Uterus (tissue), 2 donors: Measurements from ENCODE around the gene PHF8.

Source experiments
- POLR2A ChIP-seq, 2 donors: fragments of 450-650 bp; IDR thresholded peaks; one replicate each; pipeline ENCODE4 v1.6.1; 2016; ENCODE audit warnings: antibody characterized with exemption in 2 of 2, mild to moderate bottlenecking in 1 of 2, moderate library complexity in 1 of 2
- TF ChIP-seq, protein P1 (sequence below), 4 experiments: fragments of 200-600 bp in 2 of 4; fragments of 450-650 bp in 2 of 4; sonication (generic) in 2 of 4; IDR thresholded peaks; one replicate each; pipeline ENCODE4 v1.5.1; 2016 to 2019; ENCODE audit warnings: antibody characterized with exemption in 4 of 4, mild to moderate bottlenecking in 2 of 4, moderate library complexity in 1 of 4

DNA sequence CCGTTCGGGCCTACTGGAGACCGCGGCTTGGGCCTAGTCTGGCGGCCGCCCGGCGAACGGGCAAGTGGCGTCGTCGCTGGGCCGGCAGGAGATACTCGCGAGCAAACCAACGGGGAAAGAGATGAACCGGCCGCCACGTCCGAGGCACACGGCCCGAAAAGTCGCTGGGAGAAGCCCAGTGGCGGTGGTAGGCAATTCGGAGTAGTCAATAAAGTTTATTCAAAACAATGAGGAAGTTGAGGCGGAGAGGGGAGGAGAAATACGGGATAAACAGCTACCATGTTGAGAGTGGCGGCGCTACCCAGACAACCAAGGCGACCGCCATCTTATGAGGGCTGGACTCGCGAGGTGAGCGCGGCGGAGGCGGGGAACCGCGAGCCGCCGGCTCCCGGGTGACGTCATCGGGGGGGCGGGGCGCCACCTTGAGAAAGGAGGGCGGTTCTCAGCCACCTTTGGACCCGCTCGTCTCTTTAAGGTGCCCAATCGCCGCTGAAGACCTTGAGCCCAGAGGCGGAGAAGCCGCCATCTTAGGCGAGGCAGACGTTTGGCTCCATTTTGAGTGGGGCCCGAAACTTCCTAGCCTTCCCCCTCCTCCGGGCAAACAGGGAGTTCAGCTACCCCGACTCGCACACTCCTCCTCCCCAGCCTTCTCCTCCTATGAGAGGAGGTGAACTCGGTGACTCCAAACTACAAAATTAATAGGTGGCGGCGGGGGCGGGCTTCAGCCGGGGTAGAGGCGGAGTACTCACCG lies at the start of gene PHF8:
- TF ChIP-seq, protein P1, sequence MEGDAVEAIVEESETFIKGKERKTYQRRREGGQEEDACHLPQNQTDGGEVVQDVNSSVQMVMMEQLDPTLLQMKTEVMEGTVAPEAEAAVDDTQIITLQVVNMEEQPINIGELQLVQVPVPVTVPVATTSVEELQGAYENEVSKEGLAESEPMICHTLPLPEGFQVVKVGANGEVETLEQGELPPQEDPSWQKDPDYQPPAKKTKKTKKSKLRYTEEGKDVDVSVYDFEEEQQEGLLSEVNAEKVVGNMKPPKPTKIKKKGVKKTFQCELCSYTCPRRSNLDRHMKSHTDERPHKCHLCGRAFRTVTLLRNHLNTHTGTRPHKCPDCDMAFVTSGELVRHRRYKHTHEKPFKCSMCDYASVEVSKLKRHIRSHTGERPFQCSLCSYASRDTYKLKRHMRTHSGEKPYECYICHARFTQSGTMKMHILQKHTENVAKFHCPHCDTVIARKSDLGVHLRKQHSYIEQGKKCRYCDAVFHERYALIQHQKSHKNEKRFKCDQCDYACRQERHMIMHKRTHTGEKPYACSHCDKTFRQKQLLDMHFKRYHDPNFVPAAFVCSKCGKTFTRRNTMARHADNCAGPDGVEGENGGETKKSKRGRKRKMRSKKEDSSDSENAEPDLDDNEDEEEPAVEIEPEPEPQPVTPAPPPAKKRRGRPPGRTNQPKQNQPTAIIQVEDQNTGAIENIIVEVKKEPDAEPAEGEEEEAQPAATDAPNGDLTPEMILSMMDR (IDR thresholded peaks at IDR 0.05): peak in 1 of 4 experiments; percentile 6
- peak; percentile 42 to 52 for TF ChIP-seq POLR2A (IDR thresholded peaks at IDR 0.05)
